HG03469 (cell line): Measurements from ENCODE around the gene IMP4.
A peak's percentile ranks its signal among the peaks of the same experiment; 100 is the strongest.

Experiments used
- ATAC-seq: cut with Tn5 transposase; IDR thresholded peaks from one replicate; pipeline ENCODE4 v1.9.1; 2021; ENCODE audit warnings: mild to moderate bottlenecking, moderate library complexity, moderate number of reproducible peaks; ENCODE audit not compliant: unreplicated experiment

Gene IMP4

DNA sequence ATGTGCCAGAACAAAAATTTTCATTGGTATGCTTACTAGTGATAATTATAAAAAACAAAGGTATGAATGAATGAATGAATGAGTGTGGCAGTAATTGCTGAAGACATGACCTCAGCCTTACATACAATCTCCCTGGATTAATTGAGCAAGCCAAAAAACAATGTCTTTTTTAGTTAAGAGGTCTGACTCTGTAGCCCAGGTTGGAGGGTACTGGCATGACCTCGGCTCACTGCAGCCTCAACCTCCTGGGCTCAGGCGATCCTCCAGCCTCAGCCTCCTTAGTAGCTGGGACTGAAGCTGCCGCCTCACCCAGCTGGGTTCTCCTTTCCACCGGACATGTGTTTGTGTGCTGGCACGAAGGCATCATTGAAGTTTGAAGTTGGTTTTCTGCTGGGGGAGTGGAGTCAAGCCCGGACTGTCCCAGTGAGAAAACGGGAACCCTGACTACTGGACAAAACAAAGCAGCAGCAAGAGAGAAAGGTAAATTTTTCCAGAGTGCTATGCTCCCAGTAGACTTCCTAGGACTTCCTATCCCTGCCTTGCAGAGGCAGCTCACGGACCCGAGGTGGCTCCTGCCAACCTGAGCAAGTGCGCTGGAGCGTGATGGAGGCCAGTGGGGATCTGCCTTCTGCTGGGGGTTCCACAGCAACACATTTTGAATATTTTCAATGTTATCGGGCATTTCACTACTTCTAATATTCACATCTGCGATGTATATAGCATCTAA is 6.4 kb upstream of the IMP4 start:
- no peak for ATAC-seq

DNA sequence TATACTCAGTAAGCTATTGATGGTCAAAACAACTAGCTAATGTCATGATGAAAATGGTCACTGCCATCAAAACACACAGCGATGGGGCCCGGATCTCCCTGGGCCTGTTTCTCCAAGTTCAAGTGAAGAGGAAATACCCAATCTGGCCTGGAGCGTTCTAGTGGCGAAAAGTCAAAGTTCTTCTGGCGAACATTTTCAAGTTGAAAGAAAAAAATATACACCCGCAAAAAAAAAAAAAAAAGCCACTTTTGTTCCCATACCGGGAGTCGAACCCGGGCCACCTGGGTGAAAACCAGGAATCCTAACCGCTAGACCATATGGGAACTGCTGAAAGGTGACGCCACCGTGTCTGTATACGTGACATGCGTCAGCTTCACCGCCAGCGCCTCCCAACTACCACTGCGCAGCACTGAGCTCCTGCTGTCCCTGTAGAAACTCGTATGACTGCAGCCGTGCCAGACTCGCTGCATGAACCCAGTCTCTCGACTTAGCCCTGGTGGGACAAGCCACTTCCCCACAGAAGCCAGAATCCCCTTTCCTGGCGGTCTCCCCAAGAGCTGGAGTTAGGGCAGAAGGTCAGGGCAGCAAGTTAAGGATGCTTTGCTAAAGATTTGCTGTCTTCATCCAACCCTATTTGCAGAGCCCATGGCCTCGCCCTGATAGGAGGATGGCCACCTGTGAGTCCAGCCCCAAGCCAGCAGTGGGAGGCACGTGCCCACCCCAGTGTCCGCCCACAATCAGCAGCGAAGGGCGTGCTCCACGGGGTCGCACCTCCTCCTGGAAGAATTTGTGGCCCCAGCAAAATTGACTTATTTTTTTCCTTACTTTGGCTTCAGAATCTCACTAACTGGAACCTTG is 5.6 kb upstream of the IMP4 start:
- ATAC-seq = no peak

DNA sequence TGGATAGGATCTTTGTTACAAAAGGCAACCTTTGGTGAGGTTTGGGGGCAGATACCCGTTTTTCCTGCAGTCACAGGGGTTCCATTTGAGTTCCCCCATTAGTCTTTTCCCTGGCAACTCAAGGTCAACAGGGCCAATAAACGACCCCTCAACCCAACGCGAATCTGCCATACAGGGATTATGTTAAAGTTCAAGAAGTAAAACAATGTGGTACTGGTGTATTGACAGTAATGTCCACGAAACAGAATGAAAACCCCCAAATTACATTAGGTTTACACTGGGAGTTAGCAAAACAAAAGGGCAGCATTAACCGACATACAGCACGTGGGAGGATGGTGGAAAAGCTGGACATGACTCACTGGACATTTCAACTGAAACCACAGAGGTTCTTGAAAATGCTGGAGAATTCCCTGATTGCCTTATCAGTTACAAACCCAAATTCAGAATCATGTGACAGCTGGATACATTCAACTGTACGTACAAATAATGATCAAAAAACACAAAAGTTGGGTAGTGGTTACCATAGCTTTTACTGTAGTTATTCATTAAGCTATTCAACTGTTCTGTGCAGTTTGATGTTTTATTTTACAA is 4.9 kb upstream of the IMP4 start:
- no peak for ATAC-seq

DNA sequence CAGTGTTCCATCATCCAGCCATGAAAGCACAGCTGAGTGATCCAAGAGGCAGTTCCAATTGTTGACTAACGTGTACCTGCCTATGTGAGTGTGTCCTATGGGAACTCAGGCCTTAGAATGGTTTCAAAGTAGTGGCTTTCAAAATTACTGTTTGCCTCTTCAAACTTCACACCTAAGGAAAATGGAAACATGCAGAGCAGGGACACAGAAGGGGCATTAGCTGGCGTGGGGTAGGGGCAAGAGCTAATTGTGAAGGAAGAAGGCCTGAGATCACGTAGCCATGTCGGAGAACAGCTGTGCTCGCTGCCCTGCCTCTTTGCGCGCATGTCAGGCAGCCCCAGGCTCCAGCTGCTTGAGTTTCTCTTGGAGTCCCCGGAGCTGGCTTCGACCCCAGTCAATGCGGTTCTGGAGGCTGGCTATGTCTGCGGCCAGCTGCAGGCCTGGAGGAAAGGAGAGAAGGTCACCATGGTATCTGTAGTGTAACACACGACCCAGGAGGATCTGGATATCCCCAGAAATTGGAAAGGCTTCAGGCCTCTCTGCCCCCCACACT is 3.8 kb upstream of the IMP4 start:
- ATAC-seq = no peak

DNA sequence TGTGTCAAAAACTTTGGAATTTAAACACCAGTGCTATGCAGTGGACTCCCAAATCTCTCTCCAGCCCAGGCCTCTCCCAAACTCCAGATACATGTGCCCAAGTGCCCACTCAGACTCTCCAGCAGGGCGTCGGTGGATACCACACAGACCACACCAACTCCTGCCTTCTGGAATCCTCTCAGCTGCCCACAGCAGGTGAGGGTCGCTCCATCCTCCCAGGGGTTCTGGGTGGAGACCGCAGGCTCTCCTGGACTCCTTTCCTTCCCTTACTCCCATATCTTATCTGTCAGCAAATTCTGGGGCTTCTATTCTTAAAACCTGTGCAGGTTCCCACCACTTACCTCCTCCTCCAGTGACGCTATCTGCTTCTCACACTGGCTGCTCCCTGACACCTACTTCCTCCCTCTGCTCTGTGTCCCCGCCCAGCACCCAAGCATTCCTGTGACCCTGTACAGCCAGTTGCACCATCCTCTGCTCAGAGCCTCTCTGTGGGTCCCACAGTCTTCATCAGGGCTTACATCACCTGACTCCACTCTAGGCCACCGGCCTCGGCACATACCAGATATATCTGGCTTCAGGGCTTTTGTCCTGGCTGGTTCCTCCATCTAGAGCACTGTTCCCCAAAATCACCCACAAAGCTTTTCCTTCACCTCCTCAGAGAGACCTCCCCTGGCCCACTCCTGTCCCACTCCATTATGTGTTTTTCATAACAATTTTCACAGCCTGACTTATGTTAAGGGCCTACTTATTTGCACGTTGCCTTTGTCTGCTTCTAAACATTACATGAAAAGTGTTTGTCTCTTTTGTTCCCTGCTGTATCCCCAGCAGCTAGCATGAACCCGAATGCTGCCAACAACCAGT is 2.6 kb upstream of the IMP4 start:
- ATAC-seq = no peak

DNA sequence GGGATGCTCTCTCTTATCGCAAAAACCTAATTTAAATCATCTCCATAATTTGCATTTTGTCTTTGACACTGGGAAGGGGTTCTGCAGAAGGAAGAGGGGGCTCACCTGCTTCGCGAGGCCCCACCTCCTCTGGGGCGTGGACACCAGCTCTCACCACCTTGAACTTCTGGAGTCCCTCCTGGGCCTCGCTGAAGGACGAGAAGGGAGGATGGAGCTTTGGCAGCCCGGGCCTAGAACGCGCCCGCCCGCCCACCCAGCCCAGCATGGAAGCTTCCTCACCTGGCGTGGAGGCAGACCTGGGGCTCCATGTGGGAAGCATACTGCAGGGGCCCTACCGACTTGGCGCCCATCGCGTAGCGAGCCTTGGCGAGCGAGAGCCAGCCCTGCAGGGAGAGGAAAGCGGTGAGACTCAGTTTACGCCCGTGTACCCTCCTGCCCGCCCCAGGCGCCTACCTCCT is 1.1 kb upstream of the IMP4 start:
- no peak for ATAC-seq

DNA sequence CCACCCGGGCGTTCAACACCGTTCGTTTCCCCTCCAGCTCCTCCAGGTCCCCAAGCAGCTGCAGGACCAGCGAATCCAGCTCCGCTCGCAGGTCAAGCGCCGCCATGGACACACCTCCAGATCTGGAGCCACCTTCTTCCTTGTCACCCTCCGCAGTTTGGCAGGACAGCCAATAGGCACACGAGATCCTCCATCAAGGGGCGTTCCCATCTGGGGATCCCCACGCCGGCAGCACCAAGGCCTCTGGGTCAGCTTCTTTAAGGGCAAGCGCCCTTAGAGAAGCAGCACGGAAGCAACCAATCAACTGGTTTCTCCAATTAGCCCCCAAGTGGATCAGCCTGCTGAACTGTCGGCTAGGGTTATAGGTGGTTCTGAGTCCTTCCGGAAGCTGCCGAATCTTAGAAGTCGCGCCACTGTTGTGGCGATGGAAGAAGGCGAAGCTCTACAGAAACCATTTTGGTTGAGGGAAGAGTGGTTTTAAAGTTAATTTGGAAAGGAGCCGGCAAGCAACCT is 621 bp upstream of the IMP4 start:
- peak; percentile 62 for ATAC-seq

DNA sequence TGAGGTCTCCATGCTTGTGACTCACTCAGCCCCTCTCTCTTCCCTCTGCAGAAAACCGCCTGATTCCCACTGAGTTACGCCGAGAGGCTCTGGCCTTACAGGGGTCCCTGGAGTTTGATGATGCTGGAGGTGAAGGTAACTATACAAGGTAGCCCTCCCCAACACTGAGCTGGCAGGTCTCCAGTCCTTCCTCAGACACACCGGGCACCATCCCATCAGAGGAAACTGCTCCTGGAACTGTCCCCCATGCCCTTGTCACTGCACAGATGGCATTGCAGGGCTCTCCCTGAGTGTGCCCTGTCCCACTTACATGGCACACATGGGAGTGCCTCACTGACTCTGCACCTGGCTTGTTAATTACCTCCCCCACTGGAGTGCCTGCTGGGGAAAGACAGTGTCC is 1.9 kb downstream of the IMP4 start:
- ATAC-seq = no peak

DNA sequence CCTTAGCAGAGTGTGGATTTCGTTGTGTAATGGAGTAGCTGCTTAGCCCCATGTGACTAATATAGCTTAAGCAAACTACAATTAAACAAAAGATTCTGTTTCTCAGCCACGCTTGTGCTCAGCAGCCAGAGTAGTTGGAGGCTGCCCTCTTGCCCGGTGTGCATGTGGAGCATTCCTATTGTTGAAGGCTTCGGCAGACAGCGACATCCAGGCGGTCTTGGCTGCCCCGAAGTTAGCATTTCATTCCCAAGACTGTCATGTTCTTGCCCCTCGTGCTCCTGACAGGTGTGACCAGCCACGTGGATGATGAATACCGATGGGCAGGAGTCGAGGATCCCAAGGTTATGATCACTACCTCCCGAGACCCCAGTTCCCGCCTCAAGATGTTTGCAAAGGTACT is 2.4 kb downstream of the IMP4 start:
- no peak for ATAC-seq

DNA sequence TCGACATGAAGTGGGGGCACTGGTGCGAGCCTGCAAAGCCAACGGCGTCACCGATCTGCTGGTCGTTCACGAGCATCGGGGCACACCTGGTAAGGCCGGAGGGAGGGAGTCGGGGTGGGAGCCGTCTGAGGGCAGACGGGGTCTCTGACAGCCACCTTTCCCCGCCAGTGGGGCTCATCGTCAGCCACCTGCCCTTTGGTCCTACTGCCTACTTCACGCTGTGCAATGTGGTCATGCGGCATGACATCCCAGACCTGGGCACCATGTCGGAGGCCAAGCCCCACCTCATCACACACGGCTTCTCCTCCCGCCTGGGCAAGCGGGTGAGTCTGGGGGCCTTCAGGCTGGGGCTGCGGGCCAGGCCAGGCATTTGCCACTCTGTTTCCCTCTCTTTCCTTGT is 2.9 kb downstream of the IMP4 start:
- ATAC-seq = no peak

DNA sequence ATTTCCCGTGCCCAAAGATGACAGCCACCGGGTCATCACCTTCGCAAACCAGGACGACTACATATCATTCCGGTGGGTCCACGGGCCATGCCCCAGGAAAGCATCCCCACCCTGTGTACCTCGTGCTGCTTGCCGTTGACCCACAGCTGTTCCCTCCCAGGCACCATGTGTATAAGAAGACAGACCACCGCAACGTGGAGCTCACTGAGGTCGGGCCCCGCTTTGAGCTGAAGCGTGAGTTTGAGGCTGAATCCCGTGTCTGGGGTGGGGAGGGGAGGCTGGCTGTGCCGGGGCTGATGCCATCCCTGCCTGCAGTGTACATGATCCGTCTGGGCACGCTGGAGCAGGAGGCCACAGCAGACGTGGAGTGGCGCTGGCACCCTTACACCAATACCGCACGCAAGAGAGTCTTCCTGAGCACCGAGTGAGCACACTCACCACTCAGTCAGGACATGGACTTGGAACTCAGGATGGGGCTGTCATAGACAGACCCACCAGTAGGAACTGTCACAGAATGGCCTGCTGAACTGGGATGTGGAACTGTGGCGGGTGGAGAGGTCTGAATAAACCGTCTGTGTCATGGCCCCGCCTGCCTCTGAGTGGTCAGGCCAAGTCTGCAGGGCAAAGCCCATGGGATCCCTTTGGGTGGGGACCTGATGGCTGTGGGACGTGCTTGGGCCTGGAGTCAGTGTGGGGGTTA is 3.5 kb downstream of the IMP4 start:
- ATAC-seq = no peak

DNA sequence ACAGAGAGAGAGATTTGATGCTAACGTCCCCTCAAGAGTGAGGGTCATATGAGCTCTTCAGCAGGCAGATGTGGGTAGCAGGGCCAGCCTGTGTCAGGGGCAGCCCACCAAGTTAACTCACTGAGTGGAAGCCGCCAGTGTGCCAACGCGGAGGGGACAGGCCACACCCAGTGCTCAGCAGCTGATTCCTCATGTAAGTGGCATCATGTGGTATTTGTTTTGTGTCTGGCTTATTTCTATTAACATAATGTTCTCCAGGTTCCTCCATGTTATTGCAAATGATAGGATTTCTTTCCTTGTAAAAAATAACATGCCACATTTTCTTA is 4.0 kb downstream of the IMP4 start:
- ATAC-seq = no peak

DNA sequence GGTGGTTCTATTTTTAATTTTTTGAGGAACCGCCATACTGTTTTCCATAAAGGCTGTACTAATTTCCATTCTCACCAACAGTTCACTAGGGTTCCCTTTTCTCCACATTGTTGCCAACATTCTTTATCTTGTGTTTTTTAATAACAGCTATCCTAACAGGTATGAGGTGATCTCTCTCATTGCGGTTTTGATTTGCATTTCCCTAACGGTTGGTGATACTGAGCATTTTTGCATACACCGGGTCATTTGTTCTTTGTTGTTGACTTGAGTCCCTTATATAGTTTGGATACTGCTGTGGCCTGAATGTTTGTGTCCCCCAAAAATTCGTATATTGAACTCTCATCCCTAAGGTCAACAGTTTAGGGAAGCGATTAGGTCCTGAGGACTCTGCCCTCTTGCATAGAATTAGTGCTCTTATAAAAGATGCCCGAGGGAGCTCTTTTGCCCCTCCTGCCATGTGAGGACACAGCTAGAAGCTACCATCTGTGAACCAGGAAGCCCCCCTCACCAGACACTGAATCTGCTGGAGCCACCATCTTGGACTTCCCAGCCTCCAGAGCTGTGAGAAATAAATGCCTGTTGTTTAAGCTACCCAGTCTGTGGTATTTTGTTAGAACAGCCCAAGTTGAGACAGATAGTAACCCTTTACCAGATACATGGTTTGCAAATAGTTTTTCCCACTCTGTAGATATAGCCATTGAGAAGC is 4.7 kb downstream of the IMP4 start:
- no peak for ATAC-seq

DNA sequence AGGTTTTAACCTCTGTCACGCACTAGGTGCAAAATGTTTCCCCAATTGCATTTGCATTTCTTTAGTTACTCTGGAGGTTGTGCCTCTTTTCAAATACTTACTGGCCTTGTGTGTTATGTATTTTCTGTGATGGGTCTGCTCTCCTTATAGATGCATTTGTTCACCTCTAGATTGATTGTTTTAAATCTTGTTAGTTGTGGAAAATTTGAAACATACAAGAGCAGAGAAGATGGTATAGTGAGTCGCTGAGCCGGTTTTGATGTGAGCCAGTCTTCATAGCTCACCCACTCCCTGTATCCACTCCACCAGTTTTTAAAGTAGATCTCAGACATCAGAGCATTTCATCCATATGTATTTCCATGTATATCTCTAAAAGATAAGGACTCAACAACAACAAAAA is 6.5 kb downstream of the IMP4 start:
- no peak for ATAC-seq

DNA sequence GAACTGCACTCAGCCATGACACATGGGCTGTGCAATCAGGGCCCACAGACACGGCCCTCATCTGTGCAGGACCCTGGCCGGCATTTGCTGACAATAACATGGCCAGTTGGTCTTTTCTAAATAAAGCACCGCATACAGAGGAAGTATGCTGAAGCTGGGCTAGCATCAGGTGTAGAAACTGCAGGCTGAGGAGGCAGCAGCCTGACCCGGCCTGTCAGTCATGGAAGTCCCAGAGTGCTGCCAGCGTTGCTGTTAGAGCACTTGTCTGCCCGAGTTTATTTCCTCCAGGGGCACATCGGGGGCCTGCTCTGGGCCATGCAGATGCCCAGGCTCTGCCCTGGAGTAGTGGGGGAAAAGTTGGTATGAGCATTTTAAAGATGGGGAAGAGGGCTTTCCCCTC is 9.0 kb downstream of the IMP4 start:
- no peak for ATAC-seq

DNA sequence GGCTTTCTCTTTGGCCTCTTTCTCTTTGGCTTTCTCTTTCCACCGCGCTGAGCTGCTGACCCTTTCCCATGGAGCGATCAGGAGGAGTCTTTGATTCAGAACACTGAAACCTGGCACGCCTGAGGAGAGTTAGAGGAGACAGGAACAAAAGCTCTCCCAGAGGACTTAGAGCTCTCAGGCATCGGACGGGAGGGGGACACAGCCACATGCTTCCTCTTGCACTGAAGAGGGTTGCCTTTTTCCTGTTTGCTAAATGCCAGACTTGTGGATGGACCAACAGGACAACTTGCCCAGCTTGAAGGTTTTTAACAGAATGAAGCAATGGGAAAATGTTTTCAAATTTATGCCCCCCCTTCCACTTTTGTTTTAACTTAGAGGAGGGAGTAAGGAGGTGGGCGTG is 9.5 kb downstream of the IMP4 start:
- no peak for ATAC-seq

DNA sequence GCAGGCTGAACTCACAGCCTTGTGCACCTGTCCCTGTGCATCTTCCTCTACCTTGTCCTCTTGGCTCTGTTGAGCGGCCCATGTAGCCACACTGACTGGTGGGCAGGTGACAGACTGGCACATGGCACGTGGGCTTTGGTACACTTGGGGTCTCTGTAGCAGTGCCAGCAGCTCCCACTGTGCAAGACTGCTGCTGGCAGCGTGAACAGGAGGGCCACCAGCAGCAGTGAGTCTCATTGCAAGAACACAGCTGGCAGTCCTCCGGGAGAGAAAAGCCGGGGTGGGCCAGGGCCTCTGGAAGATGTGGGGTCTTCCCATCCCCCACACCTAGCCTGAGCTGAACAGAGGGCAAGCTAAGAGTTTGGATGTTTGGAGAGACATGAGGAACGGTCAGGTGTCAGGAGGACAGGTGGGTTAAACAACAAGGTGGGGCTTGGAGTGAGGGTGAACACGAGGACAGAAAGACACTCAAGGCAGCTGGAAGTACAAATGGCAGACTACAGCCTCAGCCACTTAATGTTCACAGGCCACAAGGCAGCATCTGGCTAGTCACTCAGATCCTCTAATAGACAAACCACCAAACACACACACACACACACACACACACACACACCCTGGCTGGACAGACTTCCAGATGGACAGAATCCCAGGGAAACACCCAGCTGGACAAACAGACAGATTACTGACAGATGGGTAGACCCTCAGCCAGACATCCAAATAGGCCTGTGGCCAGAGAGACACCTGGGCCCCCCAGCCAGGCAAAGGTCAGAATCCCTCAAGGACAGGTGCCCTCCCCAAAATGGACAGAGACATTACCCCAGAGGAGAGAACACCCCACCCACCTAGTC is 10.8 kb downstream of the IMP4 start:
- ATAC-seq = no peak

DNA sequence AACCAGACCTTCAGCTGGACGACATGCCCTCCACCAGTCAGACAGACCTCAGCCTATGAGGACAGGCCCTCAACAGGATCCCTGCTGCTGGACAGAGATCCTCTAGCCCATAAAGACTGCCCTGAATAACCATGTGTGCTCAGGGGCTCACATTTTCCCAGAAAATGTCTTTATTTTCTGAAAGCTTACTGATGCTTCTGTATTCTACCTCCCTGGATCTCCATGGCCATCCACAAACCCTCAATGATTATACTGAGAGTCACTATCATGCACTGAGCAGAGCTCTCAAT is 11.4 kb downstream of the IMP4 start:
- ATAC-seq = no peak

DNA sequence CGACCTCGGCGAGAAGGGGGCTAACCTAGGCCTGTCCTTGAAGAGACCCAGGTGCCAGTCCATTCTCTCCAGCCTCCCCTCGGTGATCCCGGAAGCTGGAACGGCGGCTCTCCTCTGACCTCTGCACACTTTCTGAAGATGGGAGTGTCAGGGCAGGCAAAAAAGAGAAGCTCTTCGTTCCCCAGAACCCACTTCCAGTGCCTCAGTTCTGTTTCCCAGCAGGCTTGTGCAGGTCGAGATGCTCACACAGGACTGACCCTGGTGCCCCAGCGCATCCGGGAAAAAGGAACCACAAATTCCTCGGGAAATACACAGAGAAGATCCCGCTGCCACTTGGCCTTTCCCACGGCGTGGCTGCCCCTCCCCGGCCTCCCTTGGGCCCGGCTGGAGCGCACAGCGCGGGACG is 12.5 kb downstream of the IMP4 start:
- no peak for ATAC-seq
